ENCODE measurements around the gene MAGEC3. TPM values are rescaled to one million over a fixed set of nuclear protein-coding genes. Genes with fewer than 3 reads are reported as not detected.

MAGEC3 gene
- 0.13 TPM for total RNA-seq (ENCODE audit: unreplicated experiment)
- long read RNA-seq, partial matches to known transcripts: 0 of 1 reads
- long read RNA-seq, other reads (novel, unspliced or antisense): 1 of 1 reads

- TF ChIP-seq CTCF (IDR thresholded peaks at IDR 0.05; ENCODE audit: unreplicated experiment): no peak
- H3K27ac Mint-ChIP-seq (ENCODE audit: unreplicated experiment): no peak within 1 kb of the TSS
- DNase-seq (ENCODE audit: low spot score): no peak
- no peaks in the 10 kb centered on the region for H3K36me3 Mint-ChIP-seq (ENCODE audit: low read depth, unreplicated experiment)
- no peak within 1 kb of the TSS for H3K4me3 Mint-ChIP-seq (ENCODE audit: unreplicated experiment)
- H3K9me3 Mint-ChIP-seq (ENCODE audit: unreplicated experiment): no peaks in the 10 kb centered on the region
- peaks cover 3% of the 10 kb centered on the region for H3K4me1 Mint-ChIP-seq (ENCODE audit: unreplicated experiment)
- no peaks in the 10 kb centered on the region for H3K27me3 Mint-ChIP-seq (ENCODE audit: unreplicated experiment)
Measured at GRCh38 chrX:141838016-141838415, at the start of gene MAGEC3. MAGEC3 (plus strand) TSS chrX:141838316; CDS start chrX:141838316, 0 bp downstream.

GRCh38 chrX:141791856-141792255, 46.3 kb upstream of the MAGEC3 start:
- Mint-ChIP-seq H3K9me3 (ENCODE audit: unreplicated experiment) (no peaks in the 10 kb centered on the region), H3K4me1 (ENCODE audit: unreplicated experiment) (no peaks in the 10 kb centered on the region), H3K27ac (ENCODE audit: unreplicated experiment) (no peak overlapping the region), H3K4me3 (ENCODE audit: unreplicated experiment) (no peak overlapping the region), H3K36me3 (ENCODE audit: low read depth, unreplicated experiment) (no peaks in the 10 kb centered on the region), H3K27me3 (ENCODE audit: unreplicated experiment) (no peaks in the 10 kb centered on the region)
- no peak for DNase-seq (ENCODE audit: low spot score)
- TF ChIP-seq CTCF (IDR thresholded peaks at IDR 0.05; ENCODE audit: unreplicated experiment): no peak

- no peaks in the 10 kb centered on the region for H3K36me3 Mint-ChIP-seq (ENCODE audit: low read depth, unreplicated experiment)
- H3K4me1 Mint-ChIP-seq (ENCODE audit: unreplicated experiment): no peaks in the 10 kb centered on the region
- no peak overlapping the region for H3K27ac Mint-ChIP-seq (ENCODE audit: unreplicated experiment)
- no peaks in the 10 kb centered on the region for H3K9me3 Mint-ChIP-seq (ENCODE audit: unreplicated experiment)
- DNase-seq (ENCODE audit: low spot score): no peak
- no peaks in the 10 kb centered on the region for H3K27me3 Mint-ChIP-seq (ENCODE audit: unreplicated experiment)
- H3K4me3 Mint-ChIP-seq (ENCODE audit: unreplicated experiment): no peak overlapping the region
- TF ChIP-seq CTCF (IDR thresholded peaks at IDR 0.05; ENCODE audit: unreplicated experiment): no peak
Measured at GRCh38 chrX:141811438-141811837, 26.7 kb upstream of the MAGEC3 start.

- no peak for TF ChIP-seq CTCF (IDR thresholded peaks at IDR 0.05; ENCODE audit: unreplicated experiment)
- H3K4me3 Mint-ChIP-seq (ENCODE audit: unreplicated experiment): no peak overlapping the region
- H3K27me3 Mint-ChIP-seq (ENCODE audit: unreplicated experiment): no peaks in the 10 kb centered on the region
- H3K9me3 Mint-ChIP-seq (ENCODE audit: unreplicated experiment): no peaks in the 10 kb centered on the region
- no peak overlapping the region for H3K27ac Mint-ChIP-seq (ENCODE audit: unreplicated experiment)
- H3K36me3 Mint-ChIP-seq (ENCODE audit: low read depth, unreplicated experiment): no peaks in the 10 kb centered on the region
- DNase-seq (ENCODE audit: low spot score): no peak
- H3K4me1 Mint-ChIP-seq (ENCODE audit: unreplicated experiment): no peaks in the 10 kb centered on the region
Measured at GRCh38 chrX:141814213-141814857, 23.8 kb upstream of the MAGEC3 start.

GRCh38 chrX:141815904-141816303, 22.2 kb upstream of the MAGEC3 start:
- DNase-seq (ENCODE audit: low spot score): no peak
- Mint-ChIP-seq H3K36me3 (ENCODE audit: low read depth, unreplicated experiment) (no peaks in the 10 kb centered on the region), H3K27me3 (ENCODE audit: unreplicated experiment) (no peaks in the 10 kb centered on the region), H3K4me3 (ENCODE audit: unreplicated experiment) (no peak overlapping the region), H3K27ac (ENCODE audit: unreplicated experiment) (no peak overlapping the region), H3K4me1 (ENCODE audit: unreplicated experiment) (no peaks in the 10 kb centered on the region), H3K9me3 (ENCODE audit: unreplicated experiment) (no peaks in the 10 kb centered on the region)
- TF ChIP-seq CTCF (IDR thresholded peaks at IDR 0.05; ENCODE audit: unreplicated experiment): no peak

Measured in endothelial cell (in vitro differentiated cells).